GM23338 (cell line): ENCODE results near the gene PTMA. TPM values are rescaled to one million over a fixed set of nuclear protein-coding genes. Genes with fewer than 3 reads are reported as not detected.
A peak's percentile ranks its signal among the peaks of the same experiment; 100 is the strongest.
"Not testable (repeated sequence)": the region's sequence is repeated elsewhere in the genome, so short reads cannot be mapped to it uniquely, and the experiment has no call there.

Experiments used
- ATAC-seq: fragments of 200-7000 bp; cut with Tn5 transposase; 3 replicates; pipeline ENCODE4 v1.9.1; 2020
- DNase-seq: peaks from one replicate; pipeline ENCODE4 v3.0.0-alpha.2; 2015; ENCODE audit warnings: low spot score
- H2AFZ ChIP-seq: fragments of 200-600 bp; sonication (generic); 2 replicates; pipeline ENCODE4 v1.8.0; 2016; ENCODE audit warnings: antibody characterized with exemption, mild to moderate bottlenecking, moderate library complexity
- H3F3A ChIP-seq: fragments of 200-600 bp; sonication (generic); replicated peaks from 2 replicates; pipeline ENCODE4 v1.8.0; 2017; ENCODE audit warnings: antibody characterized with exemption, mixed run types, low read depth
- H3K27ac ChIP-seq: fragments of 200-600 bp; sonication (generic); 2 replicates; pipeline ENCODE4 v1.6.1; 2016; ENCODE audit warnings: low read depth
- H3K27me3 ChIP-seq: fragments of 200-600 bp; sonication (generic); 2 replicates; pipeline ENCODE4 v1.8.0; 2016; ENCODE audit warnings: mild to moderate bottlenecking, mixed run types, moderate library complexity; ENCODE audit not compliant: insufficient read depth
- H3K36me3 ChIP-seq: fragments of 200-600 bp; sonication (generic); 2 replicates; pipeline ENCODE4 v1.8.0; 2016; ENCODE audit warnings: mild to moderate bottlenecking; ENCODE audit not compliant: insufficient read depth
- H3K4me1 ChIP-seq: fragments of 200-600 bp; sonication (generic); 2 replicates; pipeline ENCODE4 v1.8.0; 2016; ENCODE audit warnings: mild to moderate bottlenecking, moderate library complexity; ENCODE audit not compliant: insufficient read depth
- H3K4me2 ChIP-seq: fragments of 200-600 bp; sonication (generic); 2 replicates; pipeline ENCODE4 v1.7.1; 2017; ENCODE audit warnings: mixed run types
- H3K4me3 ChIP-seq: fragments of 200-600 bp; sonication (generic); 2 replicates; pipeline ENCODE4 v1.6.1; 2016; ENCODE audit warnings: mixed run types
- H3K79me2 ChIP-seq: fragments of 200-600 bp; sonication (generic); replicated peaks from 2 replicates; pipeline ENCODE4 v1.8.0; 2017; ENCODE audit warnings: mild to moderate bottlenecking; ENCODE audit not compliant: insufficient read depth
- H3K9me2 ChIP-seq: fragments of 200-600 bp; sonication (generic); 2 replicates; pipeline ENCODE4 v1.8.0; 2017; ENCODE audit not compliant: insufficient read depth
- H4K20me1 ChIP-seq: fragments of 200-600 bp; sonication (generic); replicated peaks from 2 replicates; pipeline ENCODE4 v1.8.0; 2017; ENCODE audit warnings: mild to moderate bottlenecking; ENCODE audit not compliant: insufficient read depth
- H3K27ac Mint-ChIP-seq: 2 replicates; pipeline ENCODE4 v1.8.0; 2020; ENCODE audit warnings: inconsistent platforms, mild to moderate bottlenecking, moderate library complexity, mixed read lengths
- H3K27me3 Mint-ChIP-seq: 3 replicates; pipeline ENCODE4 v1.8.0; 2022; ENCODE audit warnings: low read depth, mild to moderate bottlenecking, moderate library complexity, mixed read lengths, inconsistent platforms; ENCODE audit not compliant: insufficient read depth, poor library complexity
- H3K36me3 Mint-ChIP-seq: 3 replicates; pipeline ENCODE4 v1.8.0; 2021; ENCODE audit warnings: low read depth, mild to moderate bottlenecking, inconsistent platforms, moderate library complexity, mixed read lengths
- H3K4me1 Mint-ChIP-seq: 3 replicates; pipeline ENCODE4 v1.8.0; 2020; ENCODE audit warnings: mild to moderate bottlenecking, inconsistent platforms, mixed read lengths
- H3K4me3 Mint-ChIP-seq: 3 replicates; pipeline ENCODE4 v1.8.0; 2021; ENCODE audit warnings: moderate library complexity, mild to moderate bottlenecking, inconsistent platforms, mixed read lengths
- H3K9me3 Mint-ChIP-seq: 3 replicates; pipeline ENCODE4 v1.8.0; 2020; ENCODE audit warnings: moderate library complexity, mild to moderate bottlenecking, inconsistent platforms, mixed read lengths
- CTCF ChIP-seq, 2 experiments: fragments of 200-600 bp in 1 of 2; sonication (generic) in 1 of 2; conservative IDR thresholded peaks; 2 replicates each; pipeline versions ENCODE4 v1.5.1 to v1.6.1; 2016 to 2017; ENCODE audit warnings: antibody characterized with exemption in 2 of 2, low read depth in 2 of 2, mild to moderate bottlenecking in 2 of 2, moderate library complexity in 1 of 2
- ETS1 ChIP-seq: IDR thresholded peaks from 2 replicates; pipeline ENCODE4 v1.6.1; 2016; ENCODE audit warnings: antibody characterized with exemption
- EZH2 ChIP-seq: fragments of 200-600 bp; sonication (generic); IDR thresholded peaks from one replicate; pipeline ENCODE4 v1.8.0; 2017; ENCODE audit warnings: antibody characterized with exemption, mild to moderate bottlenecking, low read depth; ENCODE audit not compliant: unreplicated experiment
- EZH2phosphoT487 ChIP-seq: fragments of 200-600 bp; sonication (generic); IDR thresholded peaks from one replicate; pipeline ENCODE4 v1.8.1; 2018; ENCODE audit warnings: antibody characterized with exemption; ENCODE audit not compliant: unreplicated experiment
- JUNB ChIP-seq: IDR thresholded peaks from one replicate; pipeline ENCODE4 v1.6.1; 2016; ENCODE audit warnings: antibody characterized with exemption; ENCODE audit not compliant: unreplicated experiment
- STAT1 ChIP-seq: IDR thresholded peaks from one replicate; pipeline ENCODE4 v1.6.1; 2016; ENCODE audit warnings: antibody characterized with exemption; ENCODE audit not compliant: unreplicated experiment
- ZNF331 ChIP-seq: fragments of 250-450 bp; sonication (Bioruptor Pico); IDR thresholded peaks from 2 replicates; pipeline ENCODE4 v1.5.0; 2020; ENCODE audit warnings: low read depth, mild to moderate bottlenecking, moderate library complexity
- ZNF462 ChIP-seq: fragments of 250-450 bp; sonication (Bioruptor Pico); IDR thresholded peaks from 2 replicates; pipeline ENCODE4 v1.5.0; 2020; ENCODE audit warnings: mild to moderate bottlenecking, moderate library complexity
- polyA plus RNA-seq: library from polyadenylated mRNA; unstranded; fragments of >200 nt; fragmentation: Nextera tagmentation; extraction: Ambion mirVana; gene quantifications from 2 replicates; pipeline ENCODE4 v1.2.1, GENCODE V29; 2016
- total RNA-seq: library from RNA; depleted of rRNA; stranded (reverse); fragments of >200 nt; shearing (Covaris generic); gene quantifications from 2 replicates; pipeline ENCODE4 v1.2.3, GENCODE V29; 2014

PTMA gene
- total and polyA plus RNA-seq, 2 experiments from 2014 or later = 1,861 to 8,990 TPM

GRCh38 chr2:231660073-231660472, 48.3 kb upstream of the PTMA start:
- H3K4me1 Mint-ChIP-seq = peaks cover 30% of the 10 kb centered on the region

GRCh38 chr2:231660860-231661259, 47.5 kb upstream of the PTMA start:
- H3K4me3 Mint-ChIP-seq = no peak overlapping the region
- no peaks in the 10 kb centered on the region for H3K36me3 ChIP-seq
- H3K27me3 ChIP-seq = peaks cover 4% of the 10 kb centered on the region; the same call in 1 of the 2 replicates
- H3K27ac ChIP-seq = no peak overlapping the region
- peaks cover 33% of the 10 kb centered on the region for H3F3A ChIP-seq
- no peaks in the 10 kb centered on the region for H3K79me2 ChIP-seq
- H3K27ac Mint-ChIP-seq = no peak overlapping the region
- peaks cover 3% of the 10 kb centered on the region; the same call in 1 of the 3 replicates for H3K36me3 Mint-ChIP-seq
- H3K4me1 ChIP-seq = peaks cover 28% of the 10 kb centered on the region
- no peaks in the 10 kb centered on the region for H4K20me1 ChIP-seq
- ATAC-seq (no peak), DNase-seq (no peak)
- no peak overlapping the region for H3K4me2 ChIP-seq
- peak overlapping the region; percentile 47; the same call in 1 of the 2 replicates for H2AFZ ChIP-seq
- TF ChIP-seq ZNF331 (CRISPR knock-in tag) (no peak), CTCF (conservative IDR thresholded peaks at IDR 0.05; ENCODE audit: low read depth in 2 of 2) (no peak), STAT1 (no peak), ETS1 (no peak), JUNB (no peak), ZNF462 (CRISPR knock-in tag) (no peak), EZH2 (no peak), EZH2phosphoT487 (no peak)
- no peaks in the 10 kb centered on the region for H3K9me2 ChIP-seq
- H3K4me1 Mint-ChIP-seq = peaks cover 28% of the 10 kb centered on the region
- peaks cover 30% of the 10 kb centered on the region for H3K27me3 Mint-ChIP-seq
- peaks cover 7% of the 10 kb centered on the region; the same call in 1 of the 3 replicates for H3K9me3 Mint-ChIP-seq
- H3K4me3 ChIP-seq = no peak overlapping the region

More at GRCh38 chr2:231660073-231660472, 48.3 kb upstream of the PTMA start:
- H3K79me2 ChIP-seq, H3K27ac ChIP-seq, H3K36me3 ChIP-seq, H4K20me1 ChIP-seq, H3K4me2 ChIP-seq, H3K36me3 Mint-ChIP-seq, ATAC-seq, DNase-seq, H2AFZ ChIP-seq, H3K4me3 Mint-ChIP-seq, H3K27ac Mint-ChIP-seq, H3K9me2 ChIP-seq, H3K9me3 Mint-ChIP-seq, H3K4me3 ChIP-seq, H3K27me3 ChIP-seq: not testable (repeated sequence)
- peaks cover 31% of the 10 kb centered on the region for H3F3A ChIP-seq
- peaks cover 28% of the 10 kb centered on the region for H3K4me1 ChIP-seq
- peaks cover 26% of the 10 kb centered on the region for H3K27me3 Mint-ChIP-seq
